GM19240 (cell line): ENCODE measurements around the gene SPATA32.
"Not testable (repeated sequence)": the region's sequence is repeated elsewhere in the genome, so short reads cannot be mapped to it uniquely, and the experiment has no call there.

ENCODE experiments used
- DNase-seq: peaks from one replicate; pipeline ENCODE4 v3.0.0; 2011; ENCODE audit warnings: low spot score; ENCODE audit not compliant: insufficient read length

SPATA32 gene

GRCh38 chr17:45271603-45272002, 9.7 kb upstream of the SPATA32 start:
- DNase-seq = no peak

GRCh38 chr17:45270828-45271418, 9.0 kb upstream of the SPATA32 start:
- no peak for DNase-seq

- DNase-seq = no peak
Measured at GRCh38 chr17:45269912-45270311, 8.0 kb upstream of the SPATA32 start.

- no peak for DNase-seq
Measured at GRCh38 chr17:45267436-45268055, 5.7 kb upstream of the SPATA32 start.

- DNase-seq = no peak
Measured at GRCh38 chr17:45266372-45266926, 4.6 kb upstream of the SPATA32 start.

- no peak for DNase-seq
Measured at GRCh38 chr17:45265821-45266220, 3.9 kb upstream of the SPATA32 start.

GRCh38 chr17:45264988-45265387, 3.1 kb upstream of the SPATA32 start:
- no peak for DNase-seq

- no peak for DNase-seq
Measured at GRCh38 chr17:45264430-45264829, 2.5 kb upstream of the SPATA32 start.

GRCh38 chr17:45263477-45263860, 1.6 kb upstream of the SPATA32 start:
- DNase-seq = no peak

GRCh38 chr17:45262516-45263476, 902 bp upstream of the SPATA32 start:
- DNase-seq = no peak

GRCh38 chr17:45260204-45260783, 1.6 kb downstream of the SPATA32 start:
- no peak for DNase-seq

GRCh38 chr17:45258981-45259380, 2.9 kb downstream of the SPATA32 start:
- DNase-seq = no peak

- no peak for DNase-seq
Measured at GRCh38 chr17:45257115-45257514, 4.8 kb downstream of the SPATA32 start.

GRCh38 chr17:45256114-45256966, 5.6 kb downstream of the SPATA32 start:
- DNase-seq = no peak

- no peak for DNase-seq
Measured at GRCh38 chr17:45255358-45255757, 6.5 kb downstream of the SPATA32 start.

GRCh38 chr17:45253879-45254278, 8.0 kb downstream of the SPATA32 start:
- no peak for DNase-seq

GRCh38 chr17:45253237-45253636, 8.7 kb downstream of the SPATA32 start:
- not testable (repeated sequence) for DNase-seq

- no peak for DNase-seq
Measured at GRCh38 chr17:45251931-45252330, 10.0 kb downstream of the SPATA32 start.

GRCh38 chr17:45248132-45248957, 13.5 kb downstream of the SPATA32 start:
- peak; percentile 95 for DNase-seq
